Mononuclear cell (primary cell): ENCODE results near the gene SMARCA1. TPM values are rescaled to one million over a fixed set of nuclear protein-coding genes. Genes with fewer than 3 reads are reported as not detected.

Experiments used
- H3K27me3 ChIP-seq: 2 replicates; pipeline ENCODE4 v1.6.0; 2011; ENCODE audit warnings: low read length, control low read depth; ENCODE audit not compliant: insufficient read depth
- H3K4me1 ChIP-seq: 2 replicates; pipeline ENCODE4 v1.5.1; 2011; ENCODE audit warnings: mild to moderate bottlenecking, low read length, control low read depth; ENCODE audit not compliant: insufficient read depth
- H3K4me3 ChIP-seq: 2 replicates; pipeline ENCODE4 v1.5.1; 2011; ENCODE audit warnings: mild to moderate bottlenecking, low read length, moderate library complexity
- H3K9me3 ChIP-seq: 2 replicates; pipeline ENCODE4 v1.5.1; 2011; ENCODE audit warnings: low read depth, mild to moderate bottlenecking, control low read depth, low read length
- total RNA-seq: library from RNA; depleted of rRNA; stranded (reverse); fragments of >200 nt; gene quantifications from one replicate; pipeline ENCODE4 v1.2.3, GENCODE V29; 2012

SMARCA1 gene
- total RNA-seq, 1 donor: 0.73 TPM

DNA sequence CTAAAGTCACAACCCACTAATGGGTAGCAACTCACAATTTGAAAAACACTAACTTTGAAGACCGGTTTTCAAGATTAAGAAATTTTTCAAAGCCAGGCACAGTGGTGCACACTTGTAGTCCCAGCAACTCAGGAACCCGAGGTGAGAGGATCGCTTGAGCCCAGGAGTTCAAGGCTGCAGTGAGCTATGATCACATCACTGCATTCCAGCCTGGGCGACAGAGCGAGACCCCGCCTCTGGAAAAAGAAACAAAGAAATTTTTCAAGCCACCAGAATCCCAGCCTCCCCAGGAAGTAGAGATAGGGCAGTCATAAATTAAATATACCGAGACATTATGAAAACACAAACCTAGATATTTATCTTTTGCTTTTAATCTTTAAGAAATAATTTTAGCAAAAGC, 13.0 kb downstream of the SMARCA1 start:
- no peaks in the 10 kb centered on the region for H3K27me3 ChIP-seq
- H3K4me3 ChIP-seq: no peak overlapping the region
- no peaks in the 10 kb centered on the region for H3K9me3 ChIP-seq
- H3K4me1 ChIP-seq: no peaks in the 10 kb centered on the region

DNA sequence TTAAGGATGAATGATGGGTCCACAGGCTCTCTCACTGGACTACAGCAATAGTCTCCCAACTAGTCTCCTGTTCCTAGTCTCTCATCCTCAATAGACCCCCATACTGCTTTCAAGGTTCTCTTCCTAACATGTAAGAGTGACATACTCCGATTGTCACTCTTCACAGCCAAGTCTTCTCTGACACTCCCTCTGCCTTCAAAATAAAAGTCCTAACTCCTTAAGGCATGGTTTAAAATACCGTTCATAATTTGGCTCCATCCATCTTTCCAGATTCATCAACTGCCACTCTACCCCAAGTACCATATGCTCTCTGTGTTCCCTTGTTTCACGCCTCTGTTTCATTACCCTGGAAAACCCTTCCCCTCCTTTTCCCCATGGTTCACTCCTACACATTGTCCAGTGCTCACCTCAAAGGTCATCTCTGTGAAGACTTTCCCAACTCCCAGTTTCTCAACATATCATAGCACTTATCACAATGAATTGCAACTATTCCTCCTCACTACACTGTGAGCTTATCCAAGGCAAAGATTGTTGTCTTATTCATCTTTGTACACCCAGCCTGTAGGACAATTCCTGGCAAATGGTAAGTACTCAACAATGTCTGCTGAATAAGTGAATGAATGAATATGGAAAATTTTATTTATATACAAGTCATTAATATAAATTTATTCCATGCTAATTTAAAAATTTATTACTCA, 26.0 kb downstream of the SMARCA1 start:
- no peaks in the 10 kb centered on the region for H3K27me3 ChIP-seq

DNA sequence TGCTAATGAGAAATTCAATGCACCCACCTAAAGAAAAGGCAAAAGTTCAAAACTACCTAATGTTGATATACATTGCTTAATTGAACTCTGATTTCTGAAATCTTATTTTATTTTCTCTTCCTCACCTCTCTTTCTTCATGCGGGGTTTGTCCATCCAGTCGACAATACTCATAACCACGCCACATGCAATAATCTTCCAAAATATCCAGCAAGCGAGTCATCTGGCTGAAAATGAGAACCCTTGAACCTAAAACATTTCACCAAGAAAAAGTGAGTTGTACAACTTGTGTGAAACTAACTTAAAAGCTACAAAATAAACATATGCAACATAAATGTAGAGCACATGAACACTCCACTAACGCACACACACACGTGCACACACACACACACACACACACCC, 26.7 kb downstream of the SMARCA1 start:
- Histone ChIP-seq H3K4me3 (no peak overlapping the region), H3K27me3 (no peaks in the 10 kb centered on the region), H3K4me1 (no peaks in the 10 kb centered on the region), H3K9me3 (no peaks in the 10 kb centered on the region)

More for the DNA sequence above, 26.0 kb downstream of the SMARCA1 start:
- Histone ChIP-seq H3K9me3 (no peaks in the 10 kb centered on the region), H3K4me3 (no peak overlapping the region), H3K4me1 (no peaks in the 10 kb centered on the region)

DNA sequence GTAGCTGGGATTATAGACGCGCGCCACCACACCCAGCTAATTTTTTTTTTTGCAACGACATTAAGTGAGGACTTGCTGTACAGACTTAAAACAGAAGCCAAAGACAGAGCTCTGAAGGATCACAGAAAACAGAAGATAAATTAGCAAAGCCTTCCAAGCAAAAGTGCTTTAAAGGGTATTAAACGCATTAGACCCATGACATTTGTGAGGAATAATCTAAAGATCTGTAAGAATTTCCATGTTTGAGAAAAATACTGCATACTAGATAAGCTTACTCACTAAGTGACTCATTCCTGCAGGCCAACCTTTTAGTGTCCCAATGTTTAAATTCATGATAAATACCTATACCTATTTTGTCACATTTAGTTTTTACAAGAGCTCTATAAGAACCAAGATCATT, 27.4 kb downstream of the SMARCA1 start:
- H3K4me1 ChIP-seq: no peaks in the 10 kb centered on the region
- H3K27me3 ChIP-seq: no peaks in the 10 kb centered on the region
- H3K9me3 ChIP-seq: no peaks in the 10 kb centered on the region
- H3K4me3 ChIP-seq: no peak overlapping the region

DNA sequence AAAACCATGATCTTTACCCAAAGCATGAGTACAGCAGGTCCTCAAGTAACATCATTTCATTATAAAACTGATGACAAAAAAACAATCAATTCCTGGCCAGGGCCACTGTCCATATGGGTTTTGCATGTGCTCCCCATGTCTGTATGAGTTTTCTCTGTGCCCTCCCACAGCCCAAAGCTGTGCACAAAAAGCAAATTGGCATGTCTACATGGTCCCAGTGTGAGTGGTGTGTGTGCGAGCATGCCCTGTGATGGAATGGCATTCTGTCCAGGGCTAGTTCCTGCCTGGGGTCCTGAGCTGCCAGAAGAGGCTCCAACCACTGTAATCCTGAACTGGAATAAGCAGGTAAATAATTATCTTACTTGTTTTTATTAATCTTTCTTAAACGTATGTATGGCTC, 28.4 kb downstream of the SMARCA1 start:
- Histone ChIP-seq H3K4me3 (no peak overlapping the region), H3K27me3 (no peaks in the 10 kb centered on the region), H3K4me1 (no peaks in the 10 kb centered on the region), H3K9me3 (no peaks in the 10 kb centered on the region)

DNA sequence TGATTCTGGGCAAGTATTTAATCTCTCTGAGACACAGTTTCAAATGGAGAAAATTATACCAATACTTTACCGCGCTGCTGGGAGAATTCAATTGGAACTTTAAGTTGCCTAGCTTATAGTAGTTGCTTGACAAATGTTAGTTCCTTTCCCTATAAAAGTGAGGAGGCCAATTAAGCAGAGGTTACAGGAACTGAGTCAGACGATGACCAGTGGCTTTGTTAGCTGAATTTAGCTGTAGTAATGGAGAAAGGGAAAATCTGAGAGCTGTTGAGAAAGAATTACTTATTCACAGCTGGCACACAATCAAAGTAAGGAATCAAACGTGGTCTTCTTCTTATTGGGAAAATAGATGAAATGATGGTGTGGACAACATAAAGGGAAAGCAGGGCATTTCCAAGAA, 29.6 kb downstream of the SMARCA1 start:
- Histone ChIP-seq H3K27me3 (no peaks in the 10 kb centered on the region), H3K4me1 (no peaks in the 10 kb centered on the region), H3K4me3 (no peak overlapping the region), H3K9me3 (no peaks in the 10 kb centered on the region)

DNA sequence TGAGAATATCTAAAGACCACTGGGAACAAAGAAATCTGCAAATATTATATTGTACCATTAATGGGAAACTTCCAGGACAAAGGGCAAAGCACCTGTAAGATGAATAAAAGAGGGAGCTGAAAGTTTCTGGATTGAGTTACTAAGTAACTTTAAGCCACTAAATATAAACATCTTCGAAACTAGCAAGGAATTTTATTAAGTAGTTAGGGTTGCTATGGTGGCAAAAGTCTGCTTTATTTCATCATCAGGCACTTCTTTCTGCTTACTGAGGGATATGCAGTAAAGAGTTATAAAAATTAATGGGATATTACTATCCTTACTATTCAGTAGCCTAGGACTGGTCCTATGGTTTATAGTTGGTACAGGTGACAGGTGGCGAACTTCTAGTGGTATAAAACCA, 33.0 kb downstream of the SMARCA1 start:
- Histone ChIP-seq H3K4me1 (no peaks in the 10 kb centered on the region), H3K27me3 (no peaks in the 10 kb centered on the region), H3K4me3 (no peak overlapping the region), H3K9me3 (no peaks in the 10 kb centered on the region)

DNA sequence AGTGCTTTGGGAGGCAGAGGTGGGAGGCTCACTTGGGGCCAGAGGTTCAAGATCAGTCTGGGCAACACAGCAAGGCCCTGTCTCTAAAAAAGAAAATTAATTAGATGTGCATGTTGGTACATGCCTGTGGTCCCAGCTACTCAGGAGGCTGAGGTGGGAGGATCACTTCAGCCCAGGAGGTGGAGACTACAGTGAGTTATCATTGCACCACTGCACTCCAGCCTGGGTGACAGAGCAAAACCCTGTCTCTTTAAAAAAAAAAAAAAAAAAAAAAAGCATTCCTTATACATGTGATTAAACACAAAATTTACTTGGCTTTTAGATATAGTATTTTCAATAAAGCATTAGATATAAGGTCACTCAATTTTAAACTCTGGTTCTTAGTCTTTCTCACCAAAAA, 34.9 kb downstream of the SMARCA1 start:
- no peak overlapping the region for H3K4me3 ChIP-seq
- H3K4me1 ChIP-seq: no peaks in the 10 kb centered on the region
- no peaks in the 10 kb centered on the region for H3K27me3 ChIP-seq
- no peaks in the 10 kb centered on the region for H3K9me3 ChIP-seq

DNA sequence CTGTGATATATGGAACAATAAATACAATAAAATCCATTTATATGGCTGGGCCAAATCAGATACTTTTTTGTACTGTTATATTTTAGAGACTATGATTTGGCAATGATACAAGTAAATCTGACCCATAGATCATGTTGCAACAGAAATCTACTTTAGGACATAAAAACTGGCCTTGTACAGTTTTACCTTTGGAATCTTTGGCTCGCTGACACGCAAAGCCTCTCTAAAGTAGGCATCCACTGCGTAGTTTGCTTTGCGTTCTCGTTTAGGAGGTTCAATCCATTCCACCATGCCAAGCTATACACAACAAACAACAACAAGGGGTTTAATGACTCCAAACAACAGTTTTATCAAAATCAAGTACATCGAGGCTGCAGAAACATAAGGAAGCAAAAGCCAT, 42.4 kb downstream of the SMARCA1 start:
- Histone ChIP-seq H3K4me3 (no peak overlapping the region), H3K9me3 (no peaks in the 10 kb centered on the region), H3K4me1 (no peaks in the 10 kb centered on the region), H3K27me3 (no peaks in the 10 kb centered on the region)

DNA sequence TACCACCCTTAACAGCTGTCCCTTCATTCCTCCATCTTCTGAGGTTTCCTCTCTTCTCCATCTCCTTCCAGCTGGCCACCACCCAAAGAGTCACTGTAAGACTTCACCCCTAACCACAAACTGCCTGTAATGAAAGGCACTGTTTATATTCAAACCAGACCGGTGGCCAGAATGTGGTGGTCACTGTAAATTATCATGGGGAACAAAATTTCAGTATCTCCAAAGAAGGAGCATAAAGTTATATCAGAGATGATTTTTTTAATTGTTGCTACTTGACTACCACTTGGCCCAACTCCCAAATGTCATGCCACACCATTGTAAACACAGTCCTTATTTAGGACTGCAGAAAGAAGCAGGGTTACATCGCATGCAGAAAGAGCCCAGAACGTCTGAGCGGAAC, 44.8 kb downstream of the SMARCA1 start:
- Histone ChIP-seq H3K9me3 (no peaks in the 10 kb centered on the region), H3K4me1 (no peaks in the 10 kb centered on the region), H3K27me3 (no peaks in the 10 kb centered on the region), H3K4me3 (no peak overlapping the region)

DNA sequence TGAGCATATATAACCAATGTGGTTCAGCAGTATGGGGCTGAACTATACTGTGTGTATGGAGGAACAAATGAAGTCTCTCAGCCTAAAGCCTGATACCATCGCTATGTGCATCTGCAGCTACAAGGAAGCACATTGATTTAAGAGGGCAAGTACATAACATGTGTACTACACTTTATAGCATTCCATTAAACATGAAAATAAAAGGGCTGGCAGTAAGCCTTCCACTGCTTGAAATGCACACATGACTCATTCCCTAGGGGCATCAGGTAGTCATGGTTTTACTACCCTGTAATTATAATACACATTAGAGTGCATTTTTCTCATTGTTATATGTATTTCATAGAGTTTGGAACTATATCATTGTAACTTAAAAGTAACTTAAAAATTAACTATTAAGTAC, 51.2 kb downstream of the SMARCA1 start:
- Histone ChIP-seq H3K9me3 (no peaks in the 10 kb centered on the region), H3K4me3 (no peak overlapping the region), H3K4me1 (no peaks in the 10 kb centered on the region), H3K27me3 (no peaks in the 10 kb centered on the region)

DNA sequence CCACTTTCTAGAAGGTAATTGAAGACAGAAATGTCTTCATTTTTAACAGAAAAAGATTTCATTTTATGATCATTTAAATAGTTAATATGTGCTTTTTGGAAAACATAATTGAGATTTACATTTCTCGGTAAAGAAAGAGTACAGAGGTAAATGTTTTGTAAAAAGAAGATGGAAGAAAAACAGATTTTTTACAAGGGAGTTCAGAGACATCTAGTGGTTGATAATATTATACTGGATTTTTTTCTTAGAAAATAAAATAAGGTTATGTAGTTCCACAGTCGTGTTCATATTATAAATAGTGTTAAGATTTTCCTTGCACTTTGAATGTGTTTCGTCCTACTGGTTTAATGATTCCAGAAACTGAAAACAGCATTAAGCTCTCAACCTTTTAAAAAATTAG, 60.6 kb downstream of the SMARCA1 start:
- Histone ChIP-seq H3K4me3 (no peak overlapping the region), H3K27me3 (no peaks in the 10 kb centered on the region), H3K4me1 (no peaks in the 10 kb centered on the region), H3K9me3 (no peaks in the 10 kb centered on the region)

DNA sequence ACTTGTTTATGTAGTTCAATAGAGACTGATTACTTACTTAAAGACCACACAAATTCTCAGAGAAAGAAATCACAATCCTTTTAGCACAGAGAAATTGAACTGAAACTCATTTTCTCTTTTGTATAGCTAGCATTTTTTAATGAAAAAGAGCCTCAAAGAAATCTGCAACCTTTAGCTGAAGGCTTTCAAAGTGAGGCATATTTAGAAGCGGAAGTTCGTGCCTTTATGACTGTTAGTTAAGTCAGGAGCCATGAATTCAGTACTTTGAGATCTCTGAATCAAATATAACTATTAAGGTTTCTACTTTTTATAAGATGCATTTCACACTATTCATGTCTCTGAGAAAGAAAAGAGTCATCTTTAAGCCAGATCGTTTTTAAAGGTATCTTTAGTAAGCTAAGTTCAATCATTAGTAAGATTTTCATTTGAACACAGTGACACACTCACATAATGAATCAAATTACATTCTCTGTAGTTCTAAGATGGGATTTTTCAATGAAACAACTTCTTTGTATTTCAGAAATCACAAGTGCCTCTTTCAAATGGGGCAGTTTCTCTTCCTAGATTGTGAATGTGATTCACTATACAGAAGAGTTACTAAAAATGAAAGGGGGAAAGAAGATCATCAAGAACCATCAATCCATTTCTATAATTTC, 61.4 kb downstream of the SMARCA1 start:
- H3K9me3 ChIP-seq: no peaks in the 10 kb centered on the region
- H3K4me3 ChIP-seq: no peak overlapping the region
- H3K27me3 ChIP-seq: no peaks in the 10 kb centered on the region
- no peaks in the 10 kb centered on the region for H3K4me1 ChIP-seq

DNA sequence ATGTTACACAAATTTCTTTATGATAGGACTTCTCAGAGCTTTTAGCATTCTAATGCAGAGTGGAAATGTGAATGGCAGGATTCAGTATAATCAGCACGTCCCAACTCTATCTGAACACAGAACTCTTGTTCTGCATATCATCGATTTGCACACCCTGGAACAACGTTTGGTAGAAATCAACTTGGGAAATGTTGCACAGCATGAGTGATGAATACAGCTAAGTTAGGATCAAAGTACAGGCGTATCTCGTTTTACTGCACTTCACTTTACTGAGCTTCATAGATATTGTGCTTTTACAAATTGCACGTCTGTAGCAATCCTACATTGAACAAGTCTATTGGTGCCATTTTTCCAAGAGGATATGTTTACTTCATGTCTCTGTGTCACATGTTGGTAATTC, 70.8 kb downstream of the SMARCA1 start:
- no peaks in the 10 kb centered on the region for H3K9me3 ChIP-seq
- no peaks in the 10 kb centered on the region for H3K4me1 ChIP-seq
- no peak overlapping the region for H3K4me3 ChIP-seq
- H3K27me3 ChIP-seq: no peaks in the 10 kb centered on the region

DNA sequence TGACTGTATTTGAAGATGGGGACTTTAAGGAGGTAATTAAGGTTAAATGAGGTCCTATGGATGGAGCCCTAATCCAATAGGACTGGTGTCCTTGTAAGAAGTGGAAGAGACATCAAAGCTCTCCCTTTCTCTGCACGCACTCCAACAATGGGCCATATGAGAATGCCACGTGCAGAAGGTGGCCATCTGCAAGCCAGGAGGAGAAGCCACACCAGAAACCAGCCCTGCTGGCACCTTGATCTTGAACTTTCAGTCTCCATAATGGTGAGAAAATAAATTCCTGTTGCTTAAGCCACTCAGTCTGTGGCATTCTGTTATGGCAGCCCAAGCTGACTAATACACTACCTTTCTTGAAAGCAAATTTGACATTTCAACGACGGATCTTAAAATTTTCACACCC, 73.2 kb downstream of the SMARCA1 start:
- no peaks in the 10 kb centered on the region for H3K4me1 ChIP-seq
- H3K4me3 ChIP-seq: no peak overlapping the region
- H3K27me3 ChIP-seq: no peaks in the 10 kb centered on the region
- no peaks in the 10 kb centered on the region for H3K9me3 ChIP-seq

DNA sequence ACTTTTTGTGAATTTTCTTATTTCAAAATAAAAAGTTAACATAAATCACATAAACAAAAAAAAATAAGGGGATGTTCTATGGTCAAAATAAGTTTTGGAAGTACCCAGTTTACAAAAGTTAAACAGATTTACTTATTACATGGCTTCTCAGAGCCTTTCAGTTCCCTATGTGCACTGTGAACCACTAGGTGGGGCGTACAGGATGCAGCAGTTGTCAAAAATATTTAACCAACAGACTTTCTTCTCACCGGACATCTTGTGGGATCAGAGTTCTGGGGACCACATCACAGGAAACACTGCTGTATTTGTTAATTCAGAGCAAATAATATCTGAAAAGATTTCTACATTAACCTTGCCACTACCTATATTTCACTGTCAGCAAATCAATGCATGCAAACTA, 74.1 kb downstream of the SMARCA1 start:
- H3K4me1 ChIP-seq: no peaks in the 10 kb centered on the region
- H3K9me3 ChIP-seq: no peaks in the 10 kb centered on the region
- H3K27me3 ChIP-seq: no peaks in the 10 kb centered on the region
- no peak overlapping the region for H3K4me3 ChIP-seq
